Fibroblast of skin of left quadriceps (primary cell): ENCODE results near the gene UPF1.
A peak's percentile ranks its signal among the peaks of the same experiment; 100 is the strongest.

Experiments used
- DNase-seq, 2 experiments: peaks; one replicate each; pipeline ENCODE4 v3.0.0-alpha.2; 2013; ENCODE audit warnings: low read depth in 2 of 2

UPF1 gene

GRCh38 chr19:18840288-18841267 lies 8.8 kb downstream of the UPF1 start:
- no peak for DNase-seq

DNA sequence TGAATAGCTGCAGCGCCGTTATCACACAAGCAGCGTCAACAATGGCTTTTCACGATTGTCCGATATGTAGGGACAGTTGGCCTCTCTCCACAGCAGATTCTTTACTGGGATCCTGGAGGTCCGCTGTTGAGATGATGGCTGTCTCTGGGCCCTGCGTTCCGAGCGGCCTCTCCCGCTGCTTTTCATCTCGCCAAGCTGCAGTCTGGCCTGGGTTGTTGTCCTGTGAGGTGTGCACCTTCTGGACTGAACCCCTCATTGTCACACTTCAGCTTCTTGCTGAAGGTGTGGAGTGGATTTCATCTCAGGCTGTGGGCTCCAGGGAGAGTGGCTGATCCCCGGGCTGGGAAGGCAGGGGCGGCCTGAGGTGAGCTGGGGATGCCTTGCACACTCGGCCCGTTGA lies 9.6 kb downstream of the UPF1 start:
- no peak for DNase-seq

- DNase-seq: no peak
Observed at GRCh38 chr19:18842166-18842565, 10.4 kb downstream of the UPF1 start.

- no peak for DNase-seq
Observed at GRCh38 chr19:18843960-18844359, 12.2 kb downstream of the UPF1 start.

- no peak for DNase-seq
Observed at GRCh38 chr19:18844806-18845329, 13.1 kb downstream of the UPF1 start.

- no peak for DNase-seq
Observed at GRCh38 chr19:18845961-18846360, 14.2 kb downstream of the UPF1 start.

- DNase-seq: peak; percentile 56 to 60
Observed at GRCh38 chr19:18846862-18847548, 15.2 kb downstream of the UPF1 start.

GRCh38 chr19:18847549-18848463 lies 16.0 kb downstream of the UPF1 start:
- peak; percentile 89 to 90 for DNase-seq

GRCh38 chr19:18848878-18849661 lies 17.3 kb downstream of the UPF1 start:
- DNase-seq: no peak

GRCh38 chr19:18849838-18850400 lies 18.2 kb downstream of the UPF1 start:
- no peak for DNase-seq

DNA sequence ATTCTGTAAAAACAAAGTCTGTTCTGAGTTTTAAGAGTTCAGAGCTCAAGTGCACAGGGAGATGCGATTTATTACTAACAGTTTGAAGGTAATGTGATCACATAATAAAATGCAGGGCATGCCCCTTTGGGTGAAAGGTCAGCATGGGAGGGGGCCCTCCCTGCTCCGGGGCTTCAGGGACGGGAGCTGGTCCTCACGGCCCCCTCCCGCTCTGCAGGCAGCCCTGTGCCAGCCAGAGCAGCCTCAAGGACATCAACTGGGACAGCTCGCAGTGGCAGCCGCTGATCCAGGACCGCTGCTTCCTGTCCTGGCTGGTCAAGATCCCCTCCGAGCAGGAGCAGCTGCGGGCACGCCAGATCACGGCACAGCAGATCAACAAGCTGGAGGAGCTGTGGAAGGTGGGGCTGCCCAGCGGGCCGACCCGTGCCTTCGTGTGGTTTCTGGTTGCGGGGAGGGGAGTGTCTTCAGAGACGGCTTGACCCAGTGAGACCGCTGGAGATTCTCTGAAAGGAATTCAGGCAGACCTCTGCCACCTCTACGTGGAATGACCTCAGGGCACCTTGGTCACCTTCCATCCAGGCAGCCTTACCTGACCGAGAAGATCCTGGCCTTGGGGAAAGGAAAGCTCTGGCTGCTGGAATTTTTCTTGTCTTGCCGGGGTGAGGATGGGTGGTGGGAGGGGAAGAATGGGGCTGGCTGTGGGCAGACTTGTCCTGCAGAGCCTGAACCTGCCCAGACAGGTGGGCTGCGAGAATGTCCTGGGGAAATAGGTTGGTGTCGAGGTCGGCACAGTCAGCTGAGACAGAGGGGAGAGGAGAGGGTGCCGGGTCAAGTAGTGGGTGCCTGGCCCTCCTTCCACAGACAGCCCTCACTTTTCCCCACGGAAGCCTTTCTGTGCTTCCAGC lies 19.0 kb downstream of the UPF1 start:
- no peak for DNase-seq

GRCh38 chr19:18851673-18852325 lies 20.0 kb downstream of the UPF1 start:
- no peak for DNase-seq

- no peak for DNase-seq
Observed at GRCh38 chr19:18852648-18853047, 20.9 kb downstream of the UPF1 start.

DNA sequence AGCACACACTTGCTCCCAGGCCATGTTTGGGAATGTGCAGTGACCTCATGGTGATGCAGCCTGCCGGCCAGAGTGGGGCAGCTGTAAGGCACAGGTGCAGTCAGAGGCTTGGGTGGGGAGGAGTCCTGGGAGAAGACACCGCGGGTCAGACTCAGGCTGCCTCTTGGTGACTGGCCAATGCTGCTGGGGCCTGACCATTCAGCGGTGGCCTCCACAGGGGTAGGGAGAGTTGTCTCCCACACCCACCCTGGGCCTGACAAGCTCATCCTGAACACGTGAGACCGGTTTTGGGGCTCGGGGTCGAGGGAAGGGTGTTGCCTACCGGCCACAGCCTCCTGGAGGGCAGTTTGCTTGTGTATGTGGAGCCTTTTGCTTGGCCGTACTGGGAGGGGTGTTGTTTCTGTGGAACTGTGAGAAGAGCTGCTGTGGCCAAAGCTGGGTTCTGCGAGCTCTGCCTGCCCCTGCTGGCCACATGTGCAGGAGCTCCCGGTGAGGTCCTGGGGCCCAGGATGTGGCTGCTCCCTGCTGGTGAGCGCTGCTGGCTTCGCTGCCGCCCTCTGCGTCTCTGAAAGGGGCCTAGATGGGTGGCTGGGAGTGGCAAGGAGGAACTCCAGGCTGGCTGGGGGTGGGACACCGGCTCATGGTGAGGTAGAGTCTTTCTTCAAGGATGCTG lies 22.1 kb downstream of the UPF1 start:
- DNase-seq: no peak

GRCh38 chr19:18854982-18855381 lies 23.2 kb downstream of the UPF1 start:
- no peak for DNase-seq

DNA sequence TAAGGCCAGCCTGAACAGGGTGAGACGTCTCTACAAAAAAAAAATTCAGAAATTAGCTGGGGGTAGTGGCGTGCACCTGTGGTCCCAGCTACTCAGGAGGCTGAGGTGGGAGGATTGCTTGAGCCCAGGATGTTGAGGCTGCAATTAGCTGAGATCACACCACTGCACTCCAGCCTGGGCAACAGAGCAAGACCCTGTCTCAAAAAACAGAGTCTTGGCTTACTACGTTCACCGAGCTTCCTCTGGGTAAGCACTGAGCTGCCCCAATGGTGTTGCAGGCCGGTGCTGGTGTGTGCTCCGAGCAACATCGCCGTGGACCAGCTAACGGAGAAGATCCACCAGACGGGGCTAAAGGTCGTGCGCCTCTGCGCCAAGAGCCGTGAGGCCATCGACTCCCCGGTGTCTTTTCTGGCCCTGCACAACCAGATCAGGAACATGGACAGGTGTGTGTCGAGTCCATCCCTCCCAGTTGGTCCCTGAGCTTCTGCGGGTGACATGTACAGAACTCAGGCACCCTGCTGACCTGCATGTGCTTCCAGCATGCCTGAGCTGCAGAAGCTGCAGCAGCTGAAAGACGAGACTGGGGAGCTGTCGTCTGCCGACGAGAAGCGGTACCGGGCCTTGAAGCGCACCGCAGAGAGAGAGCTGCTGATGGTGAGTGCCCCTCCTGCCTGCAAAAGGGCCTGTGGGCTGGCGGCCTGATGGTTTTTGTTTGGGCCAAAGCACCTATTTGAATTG lies 24.1 kb downstream of the UPF1 start:
- DNase-seq: no peak

DNA sequence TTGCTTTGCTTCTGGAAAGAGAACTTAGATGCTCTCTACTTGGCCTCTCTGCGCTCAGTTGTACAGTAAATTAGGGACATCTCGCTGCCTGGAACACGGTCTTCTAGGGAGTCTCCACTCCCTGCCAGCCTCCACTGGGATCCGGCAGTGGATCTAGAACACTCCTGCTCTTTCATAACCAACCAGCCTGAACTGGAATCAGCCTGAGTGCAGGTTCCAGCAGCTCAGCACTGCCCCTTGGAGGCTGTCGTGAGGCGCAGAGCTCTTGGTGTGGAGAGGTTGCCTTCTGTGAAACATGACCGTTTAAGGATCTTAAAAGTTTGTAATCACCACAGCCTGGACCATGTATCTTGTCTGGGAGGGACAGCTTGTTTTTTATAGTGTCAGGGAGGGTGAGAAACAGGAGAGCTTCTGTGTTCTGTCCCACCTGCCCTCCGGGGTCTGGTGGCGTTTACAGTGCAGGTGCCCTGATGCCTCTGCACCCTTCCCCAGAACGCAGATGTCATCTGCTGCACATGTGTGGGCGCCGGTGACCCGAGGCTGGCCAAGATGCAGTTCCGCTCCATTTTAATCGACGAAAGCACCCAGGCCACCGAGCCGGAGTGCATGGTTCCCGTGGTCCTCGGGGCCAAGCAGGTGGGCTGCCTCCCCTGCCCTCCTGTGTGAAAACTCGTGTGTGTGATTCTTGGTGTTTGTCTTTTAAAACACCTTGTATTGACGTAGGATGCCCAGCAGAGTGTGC lies 24.8 kb downstream of the UPF1 start:
- DNase-seq: no peak
